GM23338 (cell line): ENCODE results near the gene S100A13. TPM values are rescaled to one million over a fixed set of nuclear protein-coding genes. Genes with fewer than 3 reads are reported as not detected.

Source experiments
- ATAC-seq: fragments of 200-7000 bp; cut with Tn5 transposase; 3 replicates; pipeline ENCODE4 v1.9.1; 2020
- DNase-seq: peaks from one replicate; pipeline ENCODE4 v3.0.0-alpha.2; 2015; ENCODE audit warnings: low spot score
- H2AFZ ChIP-seq: fragments of 200-600 bp; sonication (generic); 2 replicates; pipeline ENCODE4 v1.8.0; 2016; ENCODE audit warnings: antibody characterized with exemption, mild to moderate bottlenecking, moderate library complexity
- H3F3A ChIP-seq: fragments of 200-600 bp; sonication (generic); replicated peaks from 2 replicates; pipeline ENCODE4 v1.8.0; 2017; ENCODE audit warnings: antibody characterized with exemption, mixed run types, low read depth
- H3K27ac ChIP-seq: fragments of 200-600 bp; sonication (generic); 2 replicates; pipeline ENCODE4 v1.6.1; 2016; ENCODE audit warnings: low read depth
- H3K27me3 ChIP-seq: fragments of 200-600 bp; sonication (generic); 2 replicates; pipeline ENCODE4 v1.8.0; 2016; ENCODE audit warnings: mild to moderate bottlenecking, mixed run types, moderate library complexity; ENCODE audit not compliant: insufficient read depth
- H3K36me3 ChIP-seq: fragments of 200-600 bp; sonication (generic); 2 replicates; pipeline ENCODE4 v1.8.0; 2016; ENCODE audit warnings: mild to moderate bottlenecking; ENCODE audit not compliant: insufficient read depth
- H3K4me1 ChIP-seq: fragments of 200-600 bp; sonication (generic); 2 replicates; pipeline ENCODE4 v1.8.0; 2016; ENCODE audit warnings: mild to moderate bottlenecking, moderate library complexity; ENCODE audit not compliant: insufficient read depth
- H3K4me2 ChIP-seq: fragments of 200-600 bp; sonication (generic); 2 replicates; pipeline ENCODE4 v1.7.1; 2017; ENCODE audit warnings: mixed run types
- H3K4me3 ChIP-seq: fragments of 200-600 bp; sonication (generic); 2 replicates; pipeline ENCODE4 v1.6.1; 2016; ENCODE audit warnings: mixed run types
- H3K79me2 ChIP-seq: fragments of 200-600 bp; sonication (generic); replicated peaks from 2 replicates; pipeline ENCODE4 v1.8.0; 2017; ENCODE audit warnings: mild to moderate bottlenecking; ENCODE audit not compliant: insufficient read depth
- H3K9me2 ChIP-seq: fragments of 200-600 bp; sonication (generic); 2 replicates; pipeline ENCODE4 v1.8.0; 2017; ENCODE audit not compliant: insufficient read depth
- H4K20me1 ChIP-seq: fragments of 200-600 bp; sonication (generic); replicated peaks from 2 replicates; pipeline ENCODE4 v1.8.0; 2017; ENCODE audit warnings: mild to moderate bottlenecking; ENCODE audit not compliant: insufficient read depth
- H3K27ac Mint-ChIP-seq: 2 replicates; pipeline ENCODE4 v1.8.0; 2020; ENCODE audit warnings: inconsistent platforms, mild to moderate bottlenecking, moderate library complexity, mixed read lengths
- H3K27me3 Mint-ChIP-seq: 3 replicates; pipeline ENCODE4 v1.8.0; 2022; ENCODE audit warnings: low read depth, mild to moderate bottlenecking, moderate library complexity, mixed read lengths, inconsistent platforms; ENCODE audit not compliant: insufficient read depth, poor library complexity
- H3K36me3 Mint-ChIP-seq: 3 replicates; pipeline ENCODE4 v1.8.0; 2021; ENCODE audit warnings: low read depth, mild to moderate bottlenecking, inconsistent platforms, moderate library complexity, mixed read lengths
- H3K4me1 Mint-ChIP-seq: 3 replicates; pipeline ENCODE4 v1.8.0; 2020; ENCODE audit warnings: mild to moderate bottlenecking, inconsistent platforms, mixed read lengths
- H3K4me3 Mint-ChIP-seq: 3 replicates; pipeline ENCODE4 v1.8.0; 2021; ENCODE audit warnings: moderate library complexity, mild to moderate bottlenecking, inconsistent platforms, mixed read lengths
- H3K9me3 Mint-ChIP-seq: 3 replicates; pipeline ENCODE4 v1.8.0; 2020; ENCODE audit warnings: moderate library complexity, mild to moderate bottlenecking, inconsistent platforms, mixed read lengths
- CREB1 ChIP-seq: fragments of 250-450 bp; sonication (Bioruptor Pico); IDR thresholded peaks from 2 replicates; pipeline ENCODE4 v1.5.0; 2020; ENCODE audit warnings: low read depth, mild to moderate bottlenecking, moderate library complexity
- EZH2 ChIP-seq: fragments of 200-600 bp; sonication (generic); IDR thresholded peaks from one replicate; pipeline ENCODE4 v1.8.0; 2017; ENCODE audit warnings: antibody characterized with exemption, mild to moderate bottlenecking, low read depth; ENCODE audit not compliant: unreplicated experiment
- EZH2phosphoT487 ChIP-seq: fragments of 200-600 bp; sonication (generic); IDR thresholded peaks from one replicate; pipeline ENCODE4 v1.8.1; 2018; ENCODE audit warnings: antibody characterized with exemption; ENCODE audit not compliant: unreplicated experiment
- JUNB ChIP-seq: IDR thresholded peaks from one replicate; pipeline ENCODE4 v1.6.1; 2016; ENCODE audit warnings: antibody characterized with exemption; ENCODE audit not compliant: unreplicated experiment
- STAT1 ChIP-seq: IDR thresholded peaks from one replicate; pipeline ENCODE4 v1.6.1; 2016; ENCODE audit warnings: antibody characterized with exemption; ENCODE audit not compliant: unreplicated experiment
- ZNF331 ChIP-seq: fragments of 250-450 bp; sonication (Bioruptor Pico); IDR thresholded peaks from 2 replicates; pipeline ENCODE4 v1.5.0; 2020; ENCODE audit warnings: low read depth, mild to moderate bottlenecking, moderate library complexity
- polyA plus RNA-seq: library from polyadenylated mRNA; unstranded; fragments of >200 nt; fragmentation: Nextera tagmentation; extraction: Ambion mirVana; gene quantifications from 2 replicates; pipeline ENCODE4 v1.2.1, GENCODE V29; 2016
- total RNA-seq: library from RNA; depleted of rRNA; stranded (reverse); fragments of >200 nt; shearing (Covaris generic); gene quantifications from 2 replicates; pipeline ENCODE4 v1.2.3, GENCODE V29; 2014
- TF ChIP-seq, protein P1 (sequence below): IDR thresholded peaks from 2 replicates; pipeline ENCODE4 v1.6.1; 2016; ENCODE audit warnings: antibody characterized with exemption
- TF ChIP-seq, protein P2 (sequence below), 2 experiments: fragments of 200-600 bp in 1 of 2; sonication (generic) in 1 of 2; conservative IDR thresholded peaks; 2 replicates each; pipeline versions ENCODE4 v1.5.1 to v1.6.1; 2016 to 2017; ENCODE audit warnings: antibody characterized with exemption in 2 of 2, low read depth in 2 of 2, mild to moderate bottlenecking in 2 of 2, moderate library complexity in 1 of 2
- TF ChIP-seq, protein P3 (sequence below): IDR thresholded peaks from one replicate; pipeline ENCODE4 v1.6.1; 2018; ENCODE audit warnings: antibody characterized with exemption; ENCODE audit not compliant: unreplicated experiment

The S100A13 gene
- total and polyA plus RNA-seq, 2 experiments from 2014 or later, result 32.7 to 165 TPM

DNA sequence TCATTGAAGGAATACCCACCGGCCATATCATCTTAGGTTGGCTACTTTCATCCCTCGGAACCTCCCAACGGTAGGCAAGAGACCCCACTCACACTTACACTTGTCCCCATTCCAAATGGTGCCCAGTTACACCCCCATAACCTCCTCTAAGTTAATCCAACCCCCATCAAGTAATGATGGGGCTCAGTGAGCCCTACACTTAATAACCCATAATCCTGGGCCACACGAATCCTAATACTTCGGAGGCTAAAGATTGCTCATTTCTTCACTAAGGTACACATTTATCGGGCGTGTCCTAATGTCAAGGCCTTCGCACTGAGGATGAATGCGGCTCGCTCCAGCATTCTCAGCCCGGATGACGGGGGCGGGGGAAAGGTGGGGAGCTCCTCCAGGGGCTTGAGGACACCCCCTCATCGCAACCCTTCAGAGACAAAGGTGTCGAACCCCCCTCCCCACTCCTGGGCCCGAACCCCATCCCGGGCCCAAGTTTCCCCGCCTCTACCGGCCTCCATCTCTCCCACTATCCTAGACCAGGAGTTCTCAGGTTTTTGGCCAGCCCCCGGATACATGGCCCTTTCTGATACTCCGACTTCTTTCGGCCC lies 43.1 kb upstream of the S100A13 start:
- peak overlapping the region; percentile 91 for H3K4me2 ChIP-seq
- ATAC-seq, result no peak; the same call in 1 of the 3 replicates
- H3K27me3 ChIP-seq, result no peaks in the 10 kb centered on the region
- Mint-ChIP-seq H3K27me3 (peaks cover 8% of the 10 kb centered on the region), H3K4me1 (peaks cover 12% of the 10 kb centered on the region; the same call in 2 of the 3 replicates), H3K36me3 (peaks cover 51% of the 10 kb centered on the region), H3K27ac (no peak overlapping the region), H3K9me3 (no peaks in the 10 kb centered on the region; the same call in 2 of the 3 replicates), H3K4me3 (no peak overlapping the region)
- peak overlapping the region; percentile 97 for H3K4me3 ChIP-seq
- TF ChIP-seq JUNB (no peak), EZH2 (no peak), STAT1 (no peak), EZH2phosphoT487 (no peak)
- TF ChIP-seq, protein P1, sequence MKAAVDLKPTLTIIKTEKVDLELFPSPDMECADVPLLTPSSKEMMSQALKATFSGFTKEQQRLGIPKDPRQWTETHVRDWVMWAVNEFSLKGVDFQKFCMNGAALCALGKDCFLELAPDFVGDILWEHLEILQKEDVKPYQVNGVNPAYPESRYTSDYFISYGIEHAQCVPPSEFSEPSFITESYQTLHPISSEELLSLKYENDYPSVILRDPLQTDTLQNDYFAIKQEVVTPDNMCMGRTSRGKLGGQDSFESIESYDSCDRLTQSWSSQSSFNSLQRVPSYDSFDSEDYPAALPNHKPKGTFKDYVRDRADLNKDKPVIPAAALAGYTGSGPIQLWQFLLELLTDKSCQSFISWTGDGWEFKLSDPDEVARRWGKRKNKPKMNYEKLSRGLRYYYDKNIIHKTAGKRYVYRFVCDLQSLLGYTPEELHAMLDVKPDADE, result no peak
- TF ChIP-seq, protein P2, sequence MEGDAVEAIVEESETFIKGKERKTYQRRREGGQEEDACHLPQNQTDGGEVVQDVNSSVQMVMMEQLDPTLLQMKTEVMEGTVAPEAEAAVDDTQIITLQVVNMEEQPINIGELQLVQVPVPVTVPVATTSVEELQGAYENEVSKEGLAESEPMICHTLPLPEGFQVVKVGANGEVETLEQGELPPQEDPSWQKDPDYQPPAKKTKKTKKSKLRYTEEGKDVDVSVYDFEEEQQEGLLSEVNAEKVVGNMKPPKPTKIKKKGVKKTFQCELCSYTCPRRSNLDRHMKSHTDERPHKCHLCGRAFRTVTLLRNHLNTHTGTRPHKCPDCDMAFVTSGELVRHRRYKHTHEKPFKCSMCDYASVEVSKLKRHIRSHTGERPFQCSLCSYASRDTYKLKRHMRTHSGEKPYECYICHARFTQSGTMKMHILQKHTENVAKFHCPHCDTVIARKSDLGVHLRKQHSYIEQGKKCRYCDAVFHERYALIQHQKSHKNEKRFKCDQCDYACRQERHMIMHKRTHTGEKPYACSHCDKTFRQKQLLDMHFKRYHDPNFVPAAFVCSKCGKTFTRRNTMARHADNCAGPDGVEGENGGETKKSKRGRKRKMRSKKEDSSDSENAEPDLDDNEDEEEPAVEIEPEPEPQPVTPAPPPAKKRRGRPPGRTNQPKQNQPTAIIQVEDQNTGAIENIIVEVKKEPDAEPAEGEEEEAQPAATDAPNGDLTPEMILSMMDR (conservative IDR thresholded peaks at IDR 0.05; ENCODE audit: low read depth in 2 of 2), result no peak
- TF ChIP-seq, protein P3, sequence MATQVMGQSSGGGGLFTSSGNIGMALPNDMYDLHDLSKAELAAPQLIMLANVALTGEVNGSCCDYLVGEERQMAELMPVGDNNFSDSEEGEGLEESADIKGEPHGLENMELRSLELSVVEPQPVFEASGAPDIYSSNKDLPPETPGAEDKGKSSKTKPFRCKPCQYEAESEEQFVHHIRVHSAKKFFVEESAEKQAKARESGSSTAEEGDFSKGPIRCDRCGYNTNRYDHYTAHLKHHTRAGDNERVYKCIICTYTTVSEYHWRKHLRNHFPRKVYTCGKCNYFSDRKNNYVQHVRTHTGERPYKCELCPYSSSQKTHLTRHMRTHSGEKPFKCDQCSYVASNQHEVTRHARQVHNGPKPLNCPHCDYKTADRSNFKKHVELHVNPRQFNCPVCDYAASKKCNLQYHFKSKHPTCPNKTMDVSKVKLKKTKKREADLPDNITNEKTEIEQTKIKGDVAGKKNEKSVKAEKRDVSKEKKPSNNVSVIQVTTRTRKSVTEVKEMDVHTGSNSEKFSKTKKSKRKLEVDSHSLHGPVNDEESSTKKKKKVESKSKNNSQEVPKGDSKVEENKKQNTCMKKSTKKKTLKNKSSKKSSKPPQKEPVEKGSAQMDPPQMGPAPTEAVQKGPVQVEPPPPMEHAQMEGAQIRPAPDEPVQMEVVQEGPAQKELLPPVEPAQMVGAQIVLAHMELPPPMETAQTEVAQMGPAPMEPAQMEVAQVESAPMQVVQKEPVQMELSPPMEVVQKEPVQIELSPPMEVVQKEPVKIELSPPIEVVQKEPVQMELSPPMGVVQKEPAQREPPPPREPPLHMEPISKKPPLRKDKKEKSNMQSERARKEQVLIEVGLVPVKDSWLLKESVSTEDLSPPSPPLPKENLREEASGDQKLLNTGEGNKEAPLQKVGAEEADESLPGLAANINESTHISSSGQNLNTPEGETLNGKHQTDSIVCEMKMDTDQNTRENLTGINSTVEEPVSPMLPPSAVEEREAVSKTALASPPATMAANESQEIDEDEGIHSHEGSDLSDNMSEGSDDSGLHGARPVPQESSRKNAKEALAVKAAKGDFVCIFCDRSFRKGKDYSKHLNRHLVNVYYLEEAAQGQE, result no peak
- peaks cover 8% of the 10 kb centered on the region for H4K20me1 ChIP-seq
- H3F3A ChIP-seq, result peaks cover 43% of the 10 kb centered on the region
- H3K27ac ChIP-seq, result peak overlapping the region; percentile 65; the same call in 1 of the 2 replicates
- H3K79me2 ChIP-seq, result peaks cover 34% of the 10 kb centered on the region
- no peak overlapping the region for H2AFZ ChIP-seq
- DNase-seq, result no peak
- H3K9me2 ChIP-seq, result no peaks in the 10 kb centered on the region
- peaks cover 4% of the 10 kb centered on the region; the same call in 1 of the 2 replicates for H3K4me1 ChIP-seq
- H3K36me3 ChIP-seq, result peaks cover 43% of the 10 kb centered on the region

- H3K9me2 ChIP-seq, result no peaks in the 10 kb centered on the region
- no peak for DNase-seq
- peaks cover 34% of the 10 kb centered on the region for H3K79me2 ChIP-seq
- H3F3A ChIP-seq, result peaks cover 51% of the 10 kb centered on the region
- 0 out of 2 replicates have a peak overlapping the region, but pooled peaks have one; percentile 42 for H3K27ac ChIP-seq
- peaks cover 51% of the 10 kb centered on the region for H3K36me3 ChIP-seq
- Mint-ChIP-seq H3K27me3 (peaks cover 8% of the 10 kb centered on the region), H3K4me1 (peaks cover 12% of the 10 kb centered on the region; the same call in 2 of the 3 replicates), H3K27ac (no peak overlapping the region), H3K4me3 (no peak overlapping the region), H3K9me3 (no peaks in the 10 kb centered on the region; the same call in 2 of the 3 replicates), H3K36me3 (peaks cover 58% of the 10 kb centered on the region)
- peaks cover 15% of the 10 kb centered on the region for H4K20me1 ChIP-seq
- no peaks in the 10 kb centered on the region for H3K27me3 ChIP-seq
- ATAC-seq, result no peak
- H2AFZ ChIP-seq, result no peak overlapping the region
- peaks cover 4% of the 10 kb centered on the region; the same call in 1 of the 2 replicates for H3K4me1 ChIP-seq
- peak overlapping the region; percentile 91 for H3K4me2 ChIP-seq
- peak overlapping the region; percentile 97 for H3K4me3 ChIP-seq
- TF ChIP-seq, protein P1, result no peak
- TF ChIP-seq ZNF331 (no peak), EZH2phosphoT487 (no peak), STAT1 (no peak), EZH2 (no peak), JUNB (no peak), CREB1 (CRISPR knock-in tag) (no peak)
These were observed 42.3 kb upstream of the S100A13 start for GRCh38 chr1:153669606-153670005.
